ENCODE results near the gene ELMO2. TPM values are rescaled to one million over a fixed set of nuclear protein-coding genes. Genes with fewer than 3 reads are reported as not detected.

The ELMO2 gene
- total and polyA plus RNA-seq, 2 of the 4 experiments (the other 2 are of a cell fraction), result 29.2 to 52.7 TPM

DNA sequence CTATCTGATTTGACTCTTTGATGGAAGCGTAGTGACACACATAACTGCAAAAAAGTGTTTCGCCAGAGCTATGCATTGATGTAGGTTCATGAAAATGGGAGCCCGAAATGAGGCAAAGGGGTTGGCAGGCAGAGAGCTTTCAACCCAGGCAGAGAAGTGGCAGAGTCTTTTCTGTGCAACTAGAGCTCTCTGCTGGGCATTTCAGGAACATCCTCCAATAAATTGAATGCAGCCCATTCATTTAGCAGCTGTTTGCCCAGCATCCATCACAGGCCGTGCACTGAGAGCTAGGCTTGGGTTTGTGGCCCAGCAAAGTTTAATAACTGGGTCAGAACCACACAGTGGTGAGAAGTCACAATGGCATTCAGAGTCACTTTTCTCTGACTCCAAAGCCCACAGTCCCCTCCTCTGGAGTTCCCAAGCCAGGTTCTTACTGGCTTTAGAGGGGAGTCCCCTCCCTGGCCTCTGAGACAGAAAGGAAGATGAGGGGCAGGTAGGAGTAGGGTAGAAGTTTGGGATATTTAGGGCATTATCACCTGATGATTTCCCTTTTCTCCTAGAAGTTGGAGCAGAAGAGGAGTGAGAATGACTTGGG lies 31.8 kb upstream of the ELMO2 start:
- no peak overlapping the region for H2BK5ac ChIP-seq (ENCODE audit: low read depth, low read length, poor library complexity, severe bottlenecking)
- WGBS, 2 experiments (ENCODE audit: extremely low coverage in 2 of 2, insufficient read length in 1 of 2), result 52% methylated on average over 3 of the region's 4 CpGs; no CpG with 5 or more reads in 1 of the 2 experiments

More for the DNA sequence above, 31.8 kb upstream of the ELMO2 start:
- Histone ChIP-seq H2BK120ac (ENCODE audit: low read depth, low read length) (no peak overlapping the region), H3K23ac (ENCODE audit: low read depth, low read length) (no peak overlapping the region), H3K9ac (ENCODE audit: low read depth, low read length) (no peak overlapping the region), H2AFZ (replicated peaks; ENCODE audit: low read length, poor library complexity) (no peak overlapping the region), H3K56ac (ENCODE audit: extremely low read depth, insufficient read depth, low read length) (no peak overlapping the region), H2AK9ac (replicated peaks; ENCODE audit: low read depth, low read length, poor library complexity) (no peak overlapping the region), H3K4me3 (ENCODE audit: insufficient read depth, low read depth, low read length) (no peak overlapping the region), H4K91ac (ENCODE audit: insufficient read depth, low read depth, low read length) (no peak overlapping the region), H3K27me3 (ENCODE audit: control insufficient read depth, insufficient read depth, low read length) (no peaks in the 10 kb centered on the region; the same call in 1 of the 2 replicates), H3K79me1 (ENCODE audit: low read depth in 1 of 2, low read length in 2 of 2) (no peaks in the 10 kb centered on the region), H4K20me1 (ENCODE audit: insufficient read depth, low read length) (no peaks in the 10 kb centered on the region), H2AK5ac (ENCODE audit: low read depth, low read length) (no peak overlapping the region), H3K4me2 (ENCODE audit: low read depth, low read length) (no peak overlapping the region), H3K27ac (ENCODE audit: insufficient read depth, low read length) (no peak overlapping the region), H3K4ac (ENCODE audit: low read depth, low read length) (no peak overlapping the region), H3K36me3 (ENCODE audit: control insufficient read depth, insufficient read depth, low read length) (no peaks in the 10 kb centered on the region), H4K5ac (ENCODE audit: low read depth, low read length) (no peak overlapping the region), H3K18ac (ENCODE audit: low read depth, low read length) (no peak overlapping the region), H3K4me1 (ENCODE audit: control insufficient read depth, insufficient read depth, low read length) (no peaks in the 10 kb centered on the region), H3K9me3 (ENCODE audit: control insufficient read depth, insufficient read depth, low read length) (no peaks in the 10 kb centered on the region), H2BK20ac (ENCODE audit: low read depth, low read length) (no peak overlapping the region), H3K9me1 (ENCODE audit: insufficient read depth, low read length) (no peaks in the 10 kb centered on the region), H2BK15ac (ENCODE audit: low read depth, low read length) (no peak overlapping the region), H4K8ac (ENCODE audit: low read depth in 2 of 2, low read length in 2 of 2) (no peak overlapping the region), H3K14ac (replicated peaks; ENCODE audit: low read depth, low read length) (no peak overlapping the region)
- peak; percentile 76; the same call in 1 of the 2 replicates for ATAC-seq (ENCODE audit: low read depth)
- peak; percentile 32 for DNase-seq
- dilution Hi-C loops (cut with HindIII; ENCODE audit: low sequenced_read_pairs, unreplicated experiment), result no loop called here
- ChIA-PET CTCF (interaction anchor here (0.6 to 1.2 kb wide), 4 partner anchors 11 to 296 kb away, joined by 3 to 6 read pairs (median 4); no protein-coding TSS in a partner anchor), POLR2A (ENCODE audit: unreplicated experiment) (no interaction called here)
- intact Hi-C loops (cut with micrococcal nuclease), result loop anchor here (1.0 kb wide), 1 partner anchor 306 kb away; no protein-coding TSS in a partner anchor
- TF ChIP-seq RAD21 (IDR thresholded peaks at IDR 0.05; ENCODE audit: low read length), result peak; percentile 55
- TF ChIP-seq NFE2L2 (IDR thresholded peaks at IDR 0.05; ENCODE audit: low read depth, low read length), result no peak
- TF ChIP-seq, protein P1, sequence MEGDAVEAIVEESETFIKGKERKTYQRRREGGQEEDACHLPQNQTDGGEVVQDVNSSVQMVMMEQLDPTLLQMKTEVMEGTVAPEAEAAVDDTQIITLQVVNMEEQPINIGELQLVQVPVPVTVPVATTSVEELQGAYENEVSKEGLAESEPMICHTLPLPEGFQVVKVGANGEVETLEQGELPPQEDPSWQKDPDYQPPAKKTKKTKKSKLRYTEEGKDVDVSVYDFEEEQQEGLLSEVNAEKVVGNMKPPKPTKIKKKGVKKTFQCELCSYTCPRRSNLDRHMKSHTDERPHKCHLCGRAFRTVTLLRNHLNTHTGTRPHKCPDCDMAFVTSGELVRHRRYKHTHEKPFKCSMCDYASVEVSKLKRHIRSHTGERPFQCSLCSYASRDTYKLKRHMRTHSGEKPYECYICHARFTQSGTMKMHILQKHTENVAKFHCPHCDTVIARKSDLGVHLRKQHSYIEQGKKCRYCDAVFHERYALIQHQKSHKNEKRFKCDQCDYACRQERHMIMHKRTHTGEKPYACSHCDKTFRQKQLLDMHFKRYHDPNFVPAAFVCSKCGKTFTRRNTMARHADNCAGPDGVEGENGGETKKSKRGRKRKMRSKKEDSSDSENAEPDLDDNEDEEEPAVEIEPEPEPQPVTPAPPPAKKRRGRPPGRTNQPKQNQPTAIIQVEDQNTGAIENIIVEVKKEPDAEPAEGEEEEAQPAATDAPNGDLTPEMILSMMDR (conservative IDR thresholded peaks at IDR 0.05; ENCODE audit: low read depth, low read length), result peak; percentile 49
- TF ChIP-seq, protein P2, sequence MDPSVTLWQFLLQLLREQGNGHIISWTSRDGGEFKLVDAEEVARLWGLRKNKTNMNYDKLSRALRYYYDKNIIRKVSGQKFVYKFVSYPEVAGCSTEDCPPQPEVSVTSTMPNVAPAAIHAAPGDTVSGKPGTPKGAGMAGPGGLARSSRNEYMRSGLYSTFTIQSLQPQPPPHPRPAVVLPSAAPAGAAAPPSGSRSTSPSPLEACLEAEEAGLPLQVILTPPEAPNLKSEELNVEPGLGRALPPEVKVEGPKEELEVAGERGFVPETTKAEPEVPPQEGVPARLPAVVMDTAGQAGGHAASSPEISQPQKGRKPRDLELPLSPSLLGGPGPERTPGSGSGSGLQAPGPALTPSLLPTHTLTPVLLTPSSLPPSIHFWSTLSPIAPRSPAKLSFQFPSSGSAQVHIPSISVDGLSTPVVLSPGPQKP (IDR thresholded peaks at IDR 0.05; ENCODE audit: borderline replicate concordance, low read depth, low read length), result no peak
- no peak for TF ChIP-seq CEBPB (IDR thresholded peaks at IDR 0.05; ENCODE audit: low read depth, low read length)
- TF ChIP-seq SMC3 (IDR thresholded peaks at IDR 0.05; ENCODE audit: low read depth, low read length), result peak; percentile 31; the same call in 1 of the 2 replicates
- TF ChIP-seq FOS (IDR thresholded peaks at IDR 0.05; ENCODE audit: low read depth, low read length), result no peak
- no peak for TF ChIP-seq MAZ (IDR thresholded peaks at IDR 0.05; ENCODE audit: borderline replicate concordance, low read depth, low read length)
- in situ Hi-C loops (cut with MboI; ENCODE audit: low sequenced_read_pairs), result no loop called here
- no TSS peak for BruUV-seq (replicated peaks)
